ENCODE results near the gene RPL3.
A peak's percentile ranks its signal among the peaks of the same experiment; 100 is the strongest.

Gene RPL3

GRCh38 chr22:39280250-39280649 lies 39.2 kb downstream of the RPL3 start:
- DNase-seq (ENCODE audit: low read depth, low spot score): no peak
- Histone ChIP-seq H3K4me3 (ENCODE audit: insufficient read length, low read depth) (no peak overlapping the region), H3K9ac (ENCODE audit: insufficient read length, low read depth) (no peak overlapping the region), H3K9me3 (ENCODE audit: insufficient read depth, low read length) (peaks cover 12% of the 10 kb centered on the region; the same call in 1 of the 2 replicates), H3K27me3 (ENCODE audit: insufficient read depth, insufficient read length) (no peaks in the 10 kb centered on the region), H3K36me3 (ENCODE audit: insufficient read depth, insufficient read length, low read length) (no peaks in the 10 kb centered on the region), H3K4me1 (ENCODE audit: insufficient read depth, insufficient read length) (peaks cover 36% of the 10 kb centered on the region)
- TF ChIP-seq ZNF274 (IDR thresholded peaks at IDR 0.05; ENCODE audit: low read depth, low read length): no peak
- TF ChIP-seq SUZ12 (IDR thresholded peaks at IDR 0.05; ENCODE audit: extremely low read depth, insufficient read depth, insufficient read length): no peak
- TF ChIP-seq YY1 (IDR thresholded peaks at IDR 0.05; ENCODE audit: insufficient read depth, insufficient read length): no peak

- no peak for TF ChIP-seq SUZ12 (IDR thresholded peaks at IDR 0.05; ENCODE audit: extremely low read depth, insufficient read depth, insufficient read length)
- TF ChIP-seq ZNF274 (IDR thresholded peaks at IDR 0.05; ENCODE audit: low read depth, low read length): no peak
- no peak for TF ChIP-seq YY1 (IDR thresholded peaks at IDR 0.05; ENCODE audit: insufficient read depth, insufficient read length)
- H3K9ac ChIP-seq (ENCODE audit: insufficient read length, low read depth): peak overlapping the region; percentile 64
- H3K36me3 ChIP-seq (ENCODE audit: insufficient read depth, insufficient read length, low read length): no peaks in the 10 kb centered on the region
- no peaks in the 10 kb centered on the region for H3K27me3 ChIP-seq (ENCODE audit: insufficient read depth, insufficient read length)
- H3K9me3 ChIP-seq (ENCODE audit: insufficient read depth, low read length): peaks cover 8% of the 10 kb centered on the region; the same call in 1 of the 2 replicates
- H3K4me3 ChIP-seq (ENCODE audit: insufficient read length, low read depth): no peak overlapping the region
- DNase-seq (ENCODE audit: low read depth, low spot score): peak; percentile 48
- H3K4me1 ChIP-seq (ENCODE audit: insufficient read depth, insufficient read length): peaks cover 35% of the 10 kb centered on the region
These were observed 40.1 kb downstream of the RPL3 start for GRCh38 chr22:39279170-39279850.

- Histone ChIP-seq H3K27me3 (ENCODE audit: insufficient read depth, insufficient read length) (no peaks in the 10 kb centered on the region), H3K9ac (ENCODE audit: insufficient read length, low read depth) (no peak overlapping the region), H3K36me3 (ENCODE audit: insufficient read depth, insufficient read length, low read length) (no peaks in the 10 kb centered on the region), H3K4me1 (ENCODE audit: insufficient read depth, insufficient read length) (peaks cover 24% of the 10 kb centered on the region), H3K9me3 (ENCODE audit: insufficient read depth, low read length) (peaks cover 8% of the 10 kb centered on the region; the same call in 1 of the 2 replicates), H3K4me3 (ENCODE audit: insufficient read length, low read depth) (no peak overlapping the region)
- TF ChIP-seq YY1 (IDR thresholded peaks at IDR 0.05; ENCODE audit: insufficient read depth, insufficient read length) (no peak), ZNF274 (IDR thresholded peaks at IDR 0.05; ENCODE audit: low read depth, low read length) (no peak)
- DNase-seq (ENCODE audit: low read depth, low spot score): no peak
These were observed 41.4 kb downstream of the RPL3 start for GRCh38 chr22:39278040-39278439.

GRCh38 chr22:39277142-39277607 lies 42.2 kb downstream of the RPL3 start:
- peaks cover 8% of the 10 kb centered on the region; the same call in 1 of the 2 replicates for H3K9me3 ChIP-seq (ENCODE audit: insufficient read depth, low read length)
- TF ChIP-seq SUZ12 (IDR thresholded peaks at IDR 0.05; ENCODE audit: extremely low read depth, insufficient read depth, insufficient read length): no peak
- TF ChIP-seq ZNF274 (IDR thresholded peaks at IDR 0.05; ENCODE audit: low read depth, low read length): no peak
- no peak for TF ChIP-seq YY1 (IDR thresholded peaks at IDR 0.05; ENCODE audit: insufficient read depth, insufficient read length)
- H3K36me3 ChIP-seq (ENCODE audit: insufficient read depth, insufficient read length, low read length): no peaks in the 10 kb centered on the region
- no peak overlapping the region for H3K9ac ChIP-seq (ENCODE audit: insufficient read length, low read depth)
- DNase-seq (ENCODE audit: low read depth, low spot score): no peak
- peaks cover 21% of the 10 kb centered on the region for H3K4me1 ChIP-seq (ENCODE audit: insufficient read depth, insufficient read length)
- no peak overlapping the region for H3K4me3 ChIP-seq (ENCODE audit: insufficient read length, low read depth)
- H3K27me3 ChIP-seq (ENCODE audit: insufficient read depth, insufficient read length): no peaks in the 10 kb centered on the region

GRCh38 chr22:39276440-39277141 lies 42.8 kb downstream of the RPL3 start:
- TF ChIP-seq ZNF274 (IDR thresholded peaks at IDR 0.05; ENCODE audit: low read depth, low read length) (no peak), SUZ12 (IDR thresholded peaks at IDR 0.05; ENCODE audit: extremely low read depth, insufficient read depth, insufficient read length) (no peak), YY1 (IDR thresholded peaks at IDR 0.05; ENCODE audit: insufficient read depth, insufficient read length) (no peak)
- peaks cover 21% of the 10 kb centered on the region for H3K4me1 ChIP-seq (ENCODE audit: insufficient read depth, insufficient read length)
- peaks cover 8% of the 10 kb centered on the region; the same call in 1 of the 2 replicates for H3K9me3 ChIP-seq (ENCODE audit: insufficient read depth, low read length)
- H3K4me3 ChIP-seq (ENCODE audit: insufficient read length, low read depth): no peak overlapping the region
- H3K27me3 ChIP-seq (ENCODE audit: insufficient read depth, insufficient read length): no peaks in the 10 kb centered on the region
- H3K9ac ChIP-seq (ENCODE audit: insufficient read length, low read depth): no peak overlapping the region
- no peak for DNase-seq (ENCODE audit: low read depth, low spot score)
- H3K36me3 ChIP-seq (ENCODE audit: insufficient read depth, insufficient read length, low read length): no peaks in the 10 kb centered on the region

DNA sequence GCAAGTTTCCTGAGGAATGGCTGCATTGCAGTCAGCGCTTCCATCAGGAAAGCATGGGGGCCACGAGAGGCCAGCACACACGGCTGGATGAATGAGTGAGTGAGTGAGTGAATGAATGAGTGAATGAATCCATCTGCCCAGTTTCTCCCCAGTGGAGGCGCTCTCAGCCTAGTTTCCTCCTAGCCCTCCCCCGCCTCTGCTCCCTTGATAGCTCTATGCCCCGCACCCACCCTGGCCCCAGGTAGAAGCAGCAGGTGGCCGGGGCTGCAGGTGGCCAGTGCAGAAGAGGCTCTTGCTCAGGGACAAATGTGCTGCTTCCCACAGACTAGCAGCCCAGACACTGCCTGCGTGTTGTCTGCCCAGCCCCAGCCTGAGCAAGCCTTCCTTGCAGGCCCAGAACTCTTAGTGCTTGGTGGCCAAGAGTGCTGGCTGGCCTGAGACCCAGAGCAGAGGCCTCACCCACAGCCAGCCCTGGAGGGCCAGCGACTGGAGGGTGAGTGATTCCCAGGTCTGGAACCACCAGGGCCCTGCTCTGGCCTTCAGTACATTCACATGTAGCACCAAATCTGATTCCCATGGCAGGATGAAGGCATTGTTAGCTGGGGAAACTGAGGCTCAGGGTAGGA lies 43.5 kb downstream of the RPL3 start:
- Histone ChIP-seq H3K27me3 (ENCODE audit: insufficient read depth, insufficient read length) (no peaks in the 10 kb centered on the region), H3K9ac (ENCODE audit: insufficient read length, low read depth) (no peak overlapping the region), H3K9me3 (ENCODE audit: insufficient read depth, low read length) (peaks cover 8% of the 10 kb centered on the region; the same call in 1 of the 2 replicates), H3K4me1 (ENCODE audit: insufficient read depth, insufficient read length) (peaks cover 18% of the 10 kb centered on the region), H3K36me3 (ENCODE audit: insufficient read depth, insufficient read length, low read length) (no peaks in the 10 kb centered on the region), H3K4me3 (ENCODE audit: insufficient read length, low read depth) (no peak overlapping the region)
- TF ChIP-seq ZNF274 (IDR thresholded peaks at IDR 0.05; ENCODE audit: low read depth, low read length) (no peak), YY1 (IDR thresholded peaks at IDR 0.05; ENCODE audit: insufficient read depth, insufficient read length) (no peak), SUZ12 (IDR thresholded peaks at IDR 0.05; ENCODE audit: extremely low read depth, insufficient read depth, insufficient read length) (no peak)
- no peak for DNase-seq (ENCODE audit: low read depth, low spot score)

All from NT2/D1 (cell line).